Upper lobe of left lung (tissue), 6 donors: ENCODE results near the gene ZC3H18. TPM values are rescaled to one million over a fixed set of nuclear protein-coding genes. Genes with fewer than 3 reads are reported as not detected.

Source experiments
- ATAC-seq, 2 donors: fragments of 200-7000 bp; cut with Tn5 transposase; one replicate each; pipeline ENCODE4 v1.9.1; 2022; ENCODE audit warnings: mild to moderate bottlenecking in 2 of 2, moderate library complexity in 2 of 2; ENCODE audit not compliant: low FRiP score in 2 of 2
- DNase-seq, 2 donors: peaks; one replicate each; pipeline ENCODE4 v3.0.0-alpha.2; 2019 to 2020
- H3K27ac ChIP-seq, 4 donors: fragments of 200-600 bp; sonication (generic); one replicate each; pipeline ENCODE4 v1.5.1; 2016 to 2019
- H3K27me3 ChIP-seq, 4 donors: fragments of 200-600 bp; sonication (generic); one replicate each; pipeline ENCODE4 v1.5.1; 2017 to 2019
- H3K36me3 ChIP-seq, 4 donors: fragments of 200-600 bp; sonication (generic); one replicate each; pipeline ENCODE4 v1.5.1; 2016 to 2019
- H3K4me1 ChIP-seq, 4 donors: fragments of 200-600 bp; sonication (generic); one replicate each; pipeline ENCODE4 v1.5.1; 2018 to 2019
- H3K4me3 ChIP-seq, 4 donors: fragments of 200-600 bp; sonication (generic); one replicate each; pipeline ENCODE4 v1.5.1; 2017 to 2019; ENCODE audit warnings: mild to moderate bottlenecking in 2 of 4, moderate library complexity in 1 of 4
- H3K9me3 ChIP-seq, 4 donors: fragments of 200-600 bp; sonication (generic); one replicate each; pipeline ENCODE4 v1.5.1; 2018 to 2019
- EP300 ChIP-seq, 4 donors: sonication (generic); formaldehyde crosslinking; IDR thresholded peaks; one replicate each; pipeline ENCODE4 v1.5.1; 2017; ENCODE audit warnings: antibody characterized with exemption in 4 of 4, control low read depth in 2 of 4
- POLR2A ChIP-seq, 4 donors: fragments of 450-650 bp; IDR thresholded peaks; one replicate each; pipeline ENCODE4 v1.5.1; 2016 to 2017; ENCODE audit warnings: antibody characterized with exemption in 4 of 4, mild to moderate bottlenecking in 2 of 4
- POLR2AphosphoS5 ChIP-seq, 2 donors: sonication (generic); formaldehyde crosslinking; IDR thresholded peaks; one replicate each; pipeline ENCODE4 v1.5.1; 2017; ENCODE audit warnings: antibody characterized with exemption in 2 of 2
- WGBS, 2 donors: methylation state at CpG; one replicate each; pipeline ENCODE4 v1.1.5; 2017 to 2018; 5-methylcytosine and 5-hydroxymethylcytosine counted together
- total RNA-seq, 6 donors: library from RNA; depleted of rRNA in 4 of 6; stranded (reverse); fragments of >200 nt in 4 of 6; gene quantifications; one replicate each; pipeline versions ENCODE4 v1.1.0 to v1.2.1, GENCODE V29; 2016 to 2021
- TF ChIP-seq, protein P1 (sequence below), 6 experiments: fragments of 450-650 bp in 4 of 6; fragments of 200-600 bp in 2 of 6; sonication (generic) in 2 of 6; IDR thresholded peaks; one replicate each; pipeline ENCODE4 v1.5.1; 2016 to 2019; ENCODE audit warnings: antibody characterized with exemption in 6 of 6
- donor health status: DM: no; HTN: no; CAD: no; lungs with moderate emphysema.
- donor health status: DM: no; HTN: yes; CAD: no; lungs with severe emphysema.

Gene ZC3H18
- total RNA-seq, 6 donors from 2014 or later = 22.0 to 74.4 (median 45.5) TPM

DNA sequence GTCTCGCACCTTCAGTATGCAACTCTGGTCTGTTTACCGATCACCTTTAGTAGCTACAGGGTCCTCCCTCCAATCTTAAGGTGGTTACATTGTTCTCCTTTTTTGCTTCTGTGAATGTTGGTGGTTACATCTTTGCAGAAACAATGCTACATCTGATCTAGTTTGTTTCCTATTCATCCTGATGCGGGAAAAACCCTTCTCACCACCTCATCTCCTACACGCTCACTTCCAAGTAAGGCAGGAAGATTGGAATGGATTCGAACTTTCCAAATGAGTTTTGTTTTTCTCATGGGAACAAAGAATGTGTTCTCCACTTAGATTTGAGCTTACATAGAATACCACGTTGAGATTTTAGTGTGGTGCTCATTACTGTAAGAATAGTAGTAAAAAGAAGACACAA, 14.5 kb downstream of the ZC3H18 start:
- Histone ChIP-seq H3K4me3 (no peak overlapping the region), H3K27me3 (no peaks in the 10 kb centered on the region), H3K4me1 (peaks cover 0 to 6% (median 3%) of the 10 kb centered on the region in 4 donors), H3K27ac (no peak overlapping the region), H3K9me3 (no peaks in the 10 kb centered on the region), H3K36me3 (peaks cover 14 to 75% (median 56%) of the 10 kb centered on the region in 4 donors)
- 83 to 89% methylated on average over 6 of the region's 6 CpGs for WGBS, 2 donors
- no peak for ATAC-seq
- DNase-seq = no peak
- TF ChIP-seq EP300 (IDR thresholded peaks at IDR 0.05) (no peak), POLR2AphosphoS5 (IDR thresholded peaks at IDR 0.05) (no peak), POLR2A (IDR thresholded peaks at IDR 0.05) (no peak)
- TF ChIP-seq, protein P1, sequence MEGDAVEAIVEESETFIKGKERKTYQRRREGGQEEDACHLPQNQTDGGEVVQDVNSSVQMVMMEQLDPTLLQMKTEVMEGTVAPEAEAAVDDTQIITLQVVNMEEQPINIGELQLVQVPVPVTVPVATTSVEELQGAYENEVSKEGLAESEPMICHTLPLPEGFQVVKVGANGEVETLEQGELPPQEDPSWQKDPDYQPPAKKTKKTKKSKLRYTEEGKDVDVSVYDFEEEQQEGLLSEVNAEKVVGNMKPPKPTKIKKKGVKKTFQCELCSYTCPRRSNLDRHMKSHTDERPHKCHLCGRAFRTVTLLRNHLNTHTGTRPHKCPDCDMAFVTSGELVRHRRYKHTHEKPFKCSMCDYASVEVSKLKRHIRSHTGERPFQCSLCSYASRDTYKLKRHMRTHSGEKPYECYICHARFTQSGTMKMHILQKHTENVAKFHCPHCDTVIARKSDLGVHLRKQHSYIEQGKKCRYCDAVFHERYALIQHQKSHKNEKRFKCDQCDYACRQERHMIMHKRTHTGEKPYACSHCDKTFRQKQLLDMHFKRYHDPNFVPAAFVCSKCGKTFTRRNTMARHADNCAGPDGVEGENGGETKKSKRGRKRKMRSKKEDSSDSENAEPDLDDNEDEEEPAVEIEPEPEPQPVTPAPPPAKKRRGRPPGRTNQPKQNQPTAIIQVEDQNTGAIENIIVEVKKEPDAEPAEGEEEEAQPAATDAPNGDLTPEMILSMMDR (IDR thresholded peaks at IDR 0.05) = no peak

DNA sequence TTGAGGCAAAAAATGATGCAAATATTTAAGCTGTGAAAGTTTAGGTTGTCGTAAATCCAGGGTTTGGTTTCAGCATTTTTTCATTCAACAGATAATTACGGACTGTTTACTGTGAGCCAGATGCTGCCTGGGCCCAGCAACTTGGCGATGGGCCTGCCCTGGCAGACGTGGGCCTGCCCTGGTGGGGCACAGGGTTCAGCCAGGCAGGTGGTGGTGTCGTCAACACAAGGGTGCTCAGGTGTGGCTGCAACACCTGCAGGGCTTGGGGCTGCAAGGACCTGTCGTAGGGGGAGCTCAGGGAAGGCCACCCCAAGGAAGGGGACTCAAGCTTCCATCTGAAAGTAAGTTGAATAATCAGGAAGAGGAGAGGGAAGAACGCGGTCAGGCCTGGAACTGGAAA, 15.1 kb downstream of the ZC3H18 start:
- H3K27me3 ChIP-seq = no peaks in the 10 kb centered on the region
- no peak overlapping the region for H3K27ac ChIP-seq
- no peak overlapping the region for H3K4me3 ChIP-seq
- WGBS, 2 donors = 79 to 82% methylated on average over 8 of the region's 8 CpGs
- no peaks in the 10 kb centered on the region for H3K9me3 ChIP-seq
- ATAC-seq (no peak), DNase-seq (no peak)
- TF ChIP-seq, protein P1 (IDR thresholded peaks at IDR 0.05) = no peak
- TF ChIP-seq POLR2A (IDR thresholded peaks at IDR 0.05) (no peak), POLR2AphosphoS5 (IDR thresholded peaks at IDR 0.05) (no peak), EP300 (IDR thresholded peaks at IDR 0.05) (no peak)
- peaks cover 14 to 77% (median 60%) of the 10 kb centered on the region in 4 donors for H3K36me3 ChIP-seq
- peaks cover 0 to 4% (median 1%) of the 10 kb centered on the region in 4 donors for H3K4me1 ChIP-seq

DNA sequence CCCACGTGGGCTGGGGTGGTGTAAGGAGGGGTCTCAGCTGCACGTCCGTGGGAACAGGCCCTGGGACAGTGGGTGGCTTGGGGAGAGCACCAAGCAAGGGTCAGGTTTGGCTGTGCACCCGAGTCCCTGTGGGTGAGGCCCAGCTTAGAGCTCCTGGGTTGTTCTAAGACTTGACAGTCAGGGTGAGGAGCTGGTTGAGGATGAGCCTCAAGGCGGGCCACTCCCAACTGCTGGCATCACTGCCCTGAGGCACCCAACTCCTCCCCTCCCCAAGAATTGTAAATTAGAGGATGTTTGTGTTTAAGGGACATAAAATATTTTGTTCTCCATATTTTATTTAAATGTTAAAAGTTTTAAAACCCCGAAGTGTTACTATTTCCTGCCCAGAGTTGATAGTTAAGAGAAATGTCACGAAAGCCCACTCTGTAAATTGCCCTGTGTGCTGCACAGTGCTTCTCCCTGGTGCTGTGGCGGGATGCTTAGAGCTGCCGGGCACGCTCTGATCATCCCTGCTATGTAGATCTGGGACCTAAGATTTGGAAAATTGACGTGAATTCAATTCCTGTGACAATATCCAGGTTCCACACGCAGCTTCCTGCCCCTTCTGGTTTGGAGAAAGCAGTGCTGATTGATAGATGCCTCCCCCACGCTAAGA, 15.9 kb downstream of the ZC3H18 start:
- Histone ChIP-seq H3K36me3 (peaks cover 14 to 76% (median 55%) of the 10 kb centered on the region in 4 donors), H3K4me3 (no peak overlapping the region)
- WGBS, 2 donors = 91 to 95% methylated on average over 13 of the region's 13 CpGs

DNA sequence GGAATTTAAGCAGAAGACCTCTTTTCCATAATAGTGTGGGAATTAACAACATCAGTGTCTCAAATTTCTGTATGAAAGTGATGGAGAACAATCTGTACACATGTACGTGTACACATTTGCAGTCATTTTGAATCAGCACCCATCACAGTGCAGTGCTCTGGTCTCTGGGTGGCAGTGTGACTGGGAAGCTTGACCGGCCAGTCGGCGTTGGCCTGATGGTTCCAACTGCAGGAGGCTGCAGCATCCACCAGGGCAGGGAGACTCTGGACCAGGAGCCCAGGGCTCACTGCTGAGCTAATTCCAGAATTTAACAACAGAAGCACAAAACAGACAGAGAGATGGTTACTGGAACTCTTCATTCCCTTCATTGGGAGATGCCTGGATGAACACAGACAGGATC, 17.9 kb downstream of the ZC3H18 start:
- no peak overlapping the region for H3K27ac ChIP-seq
- ATAC-seq (no peak), DNase-seq (no peak)
- H3K4me1 ChIP-seq = no peaks in the 10 kb centered on the region
- no peaks in the 10 kb centered on the region for H3K27me3 ChIP-seq
- no peak overlapping the region for H3K4me3 ChIP-seq
- WGBS, 2 donors = 93 to 100% methylated on average over 4 of the region's 4 CpGs
- no peak for TF ChIP-seq POLR2A (IDR thresholded peaks at IDR 0.05)
- no peak for TF ChIP-seq EP300 (IDR thresholded peaks at IDR 0.05)
- no peak for TF ChIP-seq POLR2AphosphoS5 (IDR thresholded peaks at IDR 0.05)
- TF ChIP-seq, protein P1 (IDR thresholded peaks at IDR 0.05) = no peak
- no peaks in the 10 kb centered on the region for H3K9me3 ChIP-seq
- peaks cover 14 to 72% (median 55%) of the 10 kb centered on the region in 4 donors for H3K36me3 ChIP-seq

More for the DNA sequence above, 15.9 kb downstream of the ZC3H18 start:
- H3K4me1 ChIP-seq = no peaks in the 10 kb centered on the region
- no peak for ATAC-seq
- no peaks in the 10 kb centered on the region for H3K27me3 ChIP-seq
- no peak overlapping the region for H3K27ac ChIP-seq
- TF ChIP-seq POLR2A (IDR thresholded peaks at IDR 0.05) (no peak), EP300 (IDR thresholded peaks at IDR 0.05) (no peak), POLR2AphosphoS5 (IDR thresholded peaks at IDR 0.05) (no peak)
- TF ChIP-seq, protein P1 (IDR thresholded peaks at IDR 0.05) = no peak
- DNase-seq = no peak
- no peaks in the 10 kb centered on the region for H3K9me3 ChIP-seq

DNA sequence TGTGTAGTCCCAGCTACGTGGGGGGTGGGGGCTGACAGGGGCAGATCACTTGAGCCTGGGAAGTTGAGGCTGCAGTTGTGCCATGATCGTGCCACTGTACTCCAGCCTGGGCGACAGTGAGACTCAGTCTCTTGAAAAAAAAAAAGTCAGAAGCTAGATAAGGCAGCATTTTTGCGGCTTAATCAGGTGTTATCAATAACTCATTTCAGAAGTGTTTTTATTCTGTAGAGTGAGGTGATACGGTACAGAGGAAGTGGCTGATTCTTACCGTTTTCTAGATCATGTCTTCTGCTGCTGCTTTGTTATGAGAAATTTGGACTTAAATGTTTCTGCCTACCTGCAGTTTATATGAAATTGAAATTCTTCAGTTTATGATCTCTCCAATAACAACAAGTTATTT, 18.6 kb downstream of the ZC3H18 start:
- no peak overlapping the region for H3K4me3 ChIP-seq
- no peaks in the 10 kb centered on the region for H3K4me1 ChIP-seq
- no peaks in the 10 kb centered on the region for H3K9me3 ChIP-seq
- DNase-seq (no peak), ATAC-seq (no peak)
- WGBS, 2 donors = 82 to 85% methylated on average over 6 of the region's 6 CpGs
- no peaks in the 10 kb centered on the region for H3K27me3 ChIP-seq
- peaks cover 14 to 75% (median 54%) of the 10 kb centered on the region in 4 donors for H3K36me3 ChIP-seq
- no peak overlapping the region for H3K27ac ChIP-seq
- TF ChIP-seq, protein P1 (IDR thresholded peaks at IDR 0.05) = no peak
- TF ChIP-seq EP300 (IDR thresholded peaks at IDR 0.05) (no peak), POLR2AphosphoS5 (IDR thresholded peaks at IDR 0.05) (no peak), POLR2A (IDR thresholded peaks at IDR 0.05) (no peak)
